Peyer's patch (tissue), 4 donors: ENCODE data around the gene RNF152.

ENCODE experiments used
- POLR2A ChIP-seq, 2 donors: fragments of 450-650 bp; IDR thresholded peaks; one replicate each; pipeline ENCODE4 v1.5.1; 2017; ENCODE audit warnings: antibody characterized with exemption in 2 of 2, mild to moderate bottlenecking in 2 of 2, moderate library complexity in 2 of 2
- TF ChIP-seq, protein P1 (sequence below), 6 experiments: fragments of 450-650 bp in 4 of 6; fragments of 200-600 bp in 2 of 6; sonication (generic) in 1 of 6; IDR thresholded peaks; one replicate each; pipeline ENCODE4 v1.5.1; 2017 to 2019; ENCODE audit warnings: antibody characterized with exemption in 6 of 6, mild to moderate bottlenecking in 3 of 6, moderate library complexity in 1 of 6

- no peak for TF ChIP-seq POLR2A (IDR thresholded peaks at IDR 0.05)
- TF ChIP-seq, protein P1, sequence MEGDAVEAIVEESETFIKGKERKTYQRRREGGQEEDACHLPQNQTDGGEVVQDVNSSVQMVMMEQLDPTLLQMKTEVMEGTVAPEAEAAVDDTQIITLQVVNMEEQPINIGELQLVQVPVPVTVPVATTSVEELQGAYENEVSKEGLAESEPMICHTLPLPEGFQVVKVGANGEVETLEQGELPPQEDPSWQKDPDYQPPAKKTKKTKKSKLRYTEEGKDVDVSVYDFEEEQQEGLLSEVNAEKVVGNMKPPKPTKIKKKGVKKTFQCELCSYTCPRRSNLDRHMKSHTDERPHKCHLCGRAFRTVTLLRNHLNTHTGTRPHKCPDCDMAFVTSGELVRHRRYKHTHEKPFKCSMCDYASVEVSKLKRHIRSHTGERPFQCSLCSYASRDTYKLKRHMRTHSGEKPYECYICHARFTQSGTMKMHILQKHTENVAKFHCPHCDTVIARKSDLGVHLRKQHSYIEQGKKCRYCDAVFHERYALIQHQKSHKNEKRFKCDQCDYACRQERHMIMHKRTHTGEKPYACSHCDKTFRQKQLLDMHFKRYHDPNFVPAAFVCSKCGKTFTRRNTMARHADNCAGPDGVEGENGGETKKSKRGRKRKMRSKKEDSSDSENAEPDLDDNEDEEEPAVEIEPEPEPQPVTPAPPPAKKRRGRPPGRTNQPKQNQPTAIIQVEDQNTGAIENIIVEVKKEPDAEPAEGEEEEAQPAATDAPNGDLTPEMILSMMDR (IDR thresholded peaks at IDR 0.05) = no peak
These were observed 118.0 kb downstream of the RNF152 start for GRCh38 chr18:61774846-61775245.
